Effector memory CD8-positive, alpha-beta T cell (primary cell): ENCODE data around the gene CACNB4.
A peak's percentile ranks its signal among the peaks of the same experiment; 100 is the strongest.
"Not testable (repeated sequence)": the region's sequence is repeated elsewhere in the genome, so short reads cannot be mapped to it uniquely, and the experiment has no call there.

Experiments used
- ATAC-seq: fragments of 150-1000 bp; cut with Tn5 transposase; replicated peaks from 2 replicates; pipeline ENCODE4 v1.10.0; 2021; ENCODE audit warnings: mild to moderate bottlenecking, moderate library complexity
- DNase-seq, 3 experiments: peaks; one replicate each; pipeline ENCODE4 v3.0.0; 2021
- H3K27ac Mint-ChIP-seq, 2 donors: one replicate each; pipeline ENCODE4 v1.8.0; 2022; ENCODE audit warnings: mild to moderate bottlenecking in 2 of 2, mixed read lengths in 2 of 2, moderate library complexity in 2 of 2
- H3K27me3 Mint-ChIP-seq, 2 donors: one replicate each; pipeline ENCODE4 v1.8.0; 2022; ENCODE audit warnings: mixed read lengths in 2 of 2
- H3K36me3 Mint-ChIP-seq: one replicate; pipeline ENCODE4 v1.8.0; 2022; ENCODE audit warnings: mild to moderate bottlenecking, moderate library complexity, mixed read lengths; ENCODE audit not compliant: insufficient read depth
- H3K4me1 Mint-ChIP-seq, 2 donors: one replicate each; pipeline ENCODE4 v1.8.0; 2022; ENCODE audit warnings: low read depth in 2 of 2, mixed read lengths in 2 of 2
- H3K4me3 Mint-ChIP-seq, 2 donors: one replicate each; pipeline ENCODE4 v1.8.0; 2022; ENCODE audit warnings: mild to moderate bottlenecking in 2 of 2, mixed read lengths in 2 of 2, moderate library complexity in 2 of 2
- H3K9me3 Mint-ChIP-seq, 2 donors: one replicate each; pipeline ENCODE4 v1.8.0; 2022; ENCODE audit warnings: mixed read lengths in 2 of 2

The CACNB4 gene

DNA sequence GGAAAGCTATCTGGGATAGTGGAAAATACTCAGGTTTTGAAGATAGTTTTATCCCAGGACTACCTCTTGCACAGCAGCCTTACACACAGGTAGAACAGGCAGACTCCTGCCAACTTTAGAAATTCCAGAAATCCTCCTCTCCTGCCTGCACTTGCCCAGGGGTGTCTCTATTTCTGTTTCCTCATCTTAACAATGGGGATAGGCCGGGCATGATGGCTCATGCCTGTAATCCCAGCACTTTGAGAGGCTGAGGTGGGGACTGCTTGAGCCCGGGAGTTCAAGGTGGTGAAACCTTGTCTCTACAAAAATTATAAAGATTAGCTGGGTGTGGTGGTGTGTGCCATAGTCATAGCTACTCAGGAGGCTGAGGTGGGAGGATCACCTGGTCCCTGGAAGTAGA is 153.7 kb downstream of the CACNB4 start:
- Mint-ChIP-seq H3K4me1 (peaks cover 7 to 9% of the 10 kb centered on the region in 2 donors), H3K36me3 (no peaks in the 10 kb centered on the region)

DNA sequence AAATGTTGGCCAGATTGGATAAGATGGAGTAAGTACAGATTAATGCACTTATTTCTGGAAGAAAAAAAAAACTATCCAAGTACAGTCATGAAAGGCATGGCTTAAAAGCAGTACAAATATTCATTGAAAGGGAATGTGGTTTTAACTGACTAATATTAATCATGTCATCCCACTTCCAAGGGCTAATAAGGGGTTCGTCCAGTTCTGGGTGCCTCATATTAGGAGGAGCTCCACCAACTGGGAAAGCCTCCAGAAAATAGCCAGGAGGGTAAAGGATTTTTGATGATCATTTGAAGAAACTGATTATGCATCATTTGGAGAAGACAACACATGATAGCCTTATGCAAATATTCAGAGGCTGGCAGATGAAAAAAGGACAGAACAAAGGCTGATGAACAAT is 155.4 kb downstream of the CACNB4 start:
- Mint-ChIP-seq H3K9me3 (peaks cover 6% of the 10 kb centered on the region in 2 donors), H3K36me3 (no peaks in the 10 kb centered on the region), H3K4me1 (peaks cover 7 to 9% of the 10 kb centered on the region in 2 donors), H3K4me3 (no peak overlapping the region), H3K27ac (no peak overlapping the region), H3K27me3 (peaks cover 35 to 42% of the 10 kb centered on the region in 2 donors)
- DNase-seq (no peak), ATAC-seq (no peak)

More for the DNA sequence above, 153.7 kb downstream of the CACNB4 start:
- Mint-ChIP-seq H3K27ac (no peak overlapping the region), H3K9me3 (peaks cover 6% of the 10 kb centered on the region in 2 donors), H3K27me3 (peaks cover 27 to 41% of the 10 kb centered on the region in 2 donors), H3K4me3 (no peak overlapping the region)
- DNase-seq, result no peak
- ATAC-seq, result no peak

DNA sequence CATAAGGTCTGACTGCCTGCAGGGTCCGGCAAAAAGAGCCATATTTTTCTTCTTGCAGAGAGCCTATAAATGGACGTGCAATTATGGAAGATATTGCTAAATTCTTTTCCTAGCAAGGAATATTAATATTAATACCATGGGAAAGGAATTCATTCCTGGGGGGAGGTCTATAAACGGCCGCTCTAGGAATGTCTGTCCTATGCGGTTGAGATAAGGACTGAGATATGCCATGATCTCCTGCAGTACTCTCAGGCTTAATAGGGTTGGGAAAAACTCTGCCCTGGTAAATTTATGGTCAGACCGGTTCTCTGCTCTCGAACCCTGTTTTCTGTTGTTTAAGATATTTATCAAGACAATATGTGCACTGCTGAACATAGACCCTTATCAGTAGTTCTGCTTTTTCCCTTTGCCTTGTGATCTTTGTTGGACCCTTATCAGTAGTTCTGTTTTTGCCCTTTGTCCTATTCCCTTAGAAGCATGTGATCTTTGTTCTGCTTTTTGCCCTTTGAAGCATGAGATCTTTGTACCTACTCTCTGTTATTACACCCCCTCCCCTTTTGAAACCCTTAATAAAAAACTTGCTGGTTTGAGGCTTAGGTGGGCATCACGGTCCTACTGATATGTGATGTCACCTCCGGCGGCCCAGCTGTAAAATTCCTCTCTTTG is 156.2 kb downstream of the CACNB4 start:
- not testable (repeated sequence) for H3K4me3 Mint-ChIP-seq, H3K4me1 Mint-ChIP-seq, H3K27ac Mint-ChIP-seq, H3K9me3 Mint-ChIP-seq, DNase-seq, ATAC-seq, H3K36me3 Mint-ChIP-seq
- H3K27me3 Mint-ChIP-seq, result peaks cover 39 to 42% of the 10 kb centered on the region in 2 donors

DNA sequence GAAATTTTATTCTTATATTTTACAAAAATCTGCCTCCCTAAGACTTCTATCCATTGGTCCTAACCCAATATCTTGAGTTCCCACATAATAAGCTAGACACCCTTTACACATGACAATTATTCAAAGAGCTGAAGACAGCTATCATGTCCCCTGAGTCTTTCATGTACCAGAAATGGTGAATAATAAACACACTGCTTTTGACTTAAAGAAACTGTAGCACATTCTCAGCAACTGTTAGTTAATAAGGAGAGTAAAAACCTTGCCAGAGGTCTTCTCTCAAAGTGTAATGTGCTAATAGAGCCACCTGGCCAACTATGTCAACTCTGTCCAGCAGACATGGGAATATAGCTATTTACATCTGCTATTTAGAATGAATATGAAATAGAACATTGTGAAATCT is 160.9 kb downstream of the CACNB4 start:
- no peak overlapping the region for H3K4me3 Mint-ChIP-seq
- no peaks in the 10 kb centered on the region for H3K36me3 Mint-ChIP-seq
- no peak overlapping the region for H3K27ac Mint-ChIP-seq
- H3K9me3 Mint-ChIP-seq, result peaks cover 2 to 3% of the 10 kb centered on the region in 2 donors
- H3K27me3 Mint-ChIP-seq, result peaks cover 17 to 47% of the 10 kb centered on the region in 2 donors
- ATAC-seq (no peak), DNase-seq (no peak)
- H3K4me1 Mint-ChIP-seq, result no peaks in the 10 kb centered on the region

DNA sequence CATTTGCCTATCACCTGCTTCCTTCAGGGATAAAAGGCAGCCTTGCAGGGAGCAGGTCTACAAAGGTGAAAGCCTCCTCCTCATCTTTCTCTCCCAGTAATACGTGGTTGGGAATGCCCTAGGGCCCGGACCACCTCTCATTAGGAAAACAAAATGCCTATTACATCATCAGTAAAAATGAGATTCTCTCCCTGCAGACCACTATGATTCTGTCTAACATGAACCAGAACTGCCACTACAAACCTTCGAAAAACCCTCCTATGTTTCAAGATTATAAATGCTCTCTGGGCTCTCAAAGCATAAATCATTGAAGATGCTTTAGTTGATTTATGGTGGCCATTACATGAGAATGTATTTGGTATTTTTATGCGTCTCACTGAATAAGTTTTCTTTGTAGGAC is 162.2 kb downstream of the CACNB4 start:
- H3K27me3 Mint-ChIP-seq, result peaks cover 14 to 44% of the 10 kb centered on the region in 2 donors
- no peak overlapping the region for H3K4me3 Mint-ChIP-seq
- H3K27ac Mint-ChIP-seq, result no peak overlapping the region
- H3K36me3 Mint-ChIP-seq, result no peaks in the 10 kb centered on the region
- DNase-seq (no peak), ATAC-seq (no peak)
- H3K4me1 Mint-ChIP-seq, result no peaks in the 10 kb centered on the region
- no peaks in the 10 kb centered on the region for H3K9me3 Mint-ChIP-seq

DNA sequence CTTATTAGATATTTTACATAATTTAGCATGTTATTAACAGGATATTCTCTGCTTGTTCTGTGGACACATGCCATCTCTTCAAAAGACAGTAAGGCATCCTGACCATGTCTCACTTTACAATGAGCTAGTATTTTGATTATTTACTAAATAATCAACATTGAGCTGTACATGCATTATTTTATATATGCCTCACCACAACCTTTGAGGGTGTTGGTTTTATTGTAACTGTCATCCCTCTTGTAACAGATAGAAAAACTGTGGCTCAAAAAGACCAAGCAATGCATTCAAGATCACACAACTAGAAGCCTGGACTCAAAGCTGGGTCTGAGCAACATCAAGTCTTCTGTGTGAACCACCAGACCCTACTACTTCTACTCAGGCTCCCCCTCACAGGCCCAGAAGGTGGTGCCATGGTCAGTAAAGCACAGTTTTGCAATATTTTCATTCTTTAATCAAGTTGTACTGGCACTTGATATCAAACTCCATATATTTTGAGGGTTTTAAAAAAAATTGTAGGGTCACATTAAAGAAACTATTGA is 165.5 kb downstream of the CACNB4 start:
- Mint-ChIP-seq H3K4me1 (no peaks in the 10 kb centered on the region), H3K27me3 (peaks cover 16 to 37% of the 10 kb centered on the region in 2 donors), H3K9me3 (no peaks in the 10 kb centered on the region), H3K4me3 (no peak overlapping the region), H3K27ac (no peak overlapping the region), H3K36me3 (no peaks in the 10 kb centered on the region)
- no peak for ATAC-seq
- no peak for DNase-seq

DNA sequence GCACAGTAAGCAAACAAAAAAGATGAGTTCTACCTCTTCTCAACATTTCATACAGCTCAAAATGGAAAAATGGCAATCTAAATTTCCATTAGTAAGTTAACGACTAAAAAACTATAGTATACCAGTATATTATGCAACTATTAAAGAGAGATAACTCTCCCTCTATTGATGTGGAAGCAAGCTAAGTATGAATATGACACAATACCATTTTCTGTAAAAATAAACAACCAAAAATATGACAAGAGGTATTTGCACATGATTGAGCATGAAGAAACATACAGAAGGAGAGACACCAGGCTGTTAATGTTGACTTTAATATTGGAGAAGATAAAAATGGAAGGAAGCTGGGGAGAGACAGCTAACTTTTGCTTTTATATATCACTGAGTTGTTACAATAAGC is 167.1 kb downstream of the CACNB4 start:
- ATAC-seq (no peak), DNase-seq (no peak)
- Mint-ChIP-seq H3K36me3 (no peaks in the 10 kb centered on the region), H3K27ac (no peak overlapping the region), H3K9me3 (no peaks in the 10 kb centered on the region), H3K4me3 (no peak overlapping the region), H3K27me3 (peaks cover 22 to 33% of the 10 kb centered on the region in 2 donors), H3K4me1 (no peaks in the 10 kb centered on the region)

DNA sequence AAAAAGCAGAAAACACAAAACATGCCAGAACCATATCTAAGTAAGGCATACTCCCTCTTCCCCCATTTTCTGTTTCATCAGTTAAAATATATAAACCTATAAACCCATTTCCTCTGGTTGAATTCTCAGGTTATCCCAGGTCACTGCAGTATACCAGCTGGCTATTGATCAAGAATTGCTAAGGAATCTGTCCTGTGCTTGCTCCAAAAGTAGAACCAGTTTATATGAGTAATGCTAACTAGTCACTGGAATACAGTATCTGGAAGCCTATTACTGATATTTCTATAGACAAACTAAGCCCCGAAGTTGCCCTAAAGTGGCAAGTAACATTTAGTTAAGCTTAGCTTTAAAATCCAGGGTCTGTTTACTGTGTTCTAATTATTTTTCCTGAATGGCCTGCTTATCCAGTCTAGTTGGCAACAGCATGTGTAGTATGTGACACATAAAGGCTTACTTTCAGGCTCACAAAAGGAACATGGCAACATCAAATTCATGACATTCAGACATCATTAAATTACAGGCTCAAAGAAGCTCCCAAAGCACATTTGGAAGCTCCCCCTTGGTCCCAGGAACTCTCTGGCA is 167.7 kb downstream of the CACNB4 start:
- Mint-ChIP-seq H3K27ac (no peak overlapping the region), H3K4me3 (no peak overlapping the region), H3K4me1 (no peaks in the 10 kb centered on the region), H3K9me3 (no peaks in the 10 kb centered on the region), H3K27me3 (peaks cover 21 to 32% of the 10 kb centered on the region in 2 donors), H3K36me3 (no peaks in the 10 kb centered on the region)
- no peak for ATAC-seq
- DNase-seq, result no peak

DNA sequence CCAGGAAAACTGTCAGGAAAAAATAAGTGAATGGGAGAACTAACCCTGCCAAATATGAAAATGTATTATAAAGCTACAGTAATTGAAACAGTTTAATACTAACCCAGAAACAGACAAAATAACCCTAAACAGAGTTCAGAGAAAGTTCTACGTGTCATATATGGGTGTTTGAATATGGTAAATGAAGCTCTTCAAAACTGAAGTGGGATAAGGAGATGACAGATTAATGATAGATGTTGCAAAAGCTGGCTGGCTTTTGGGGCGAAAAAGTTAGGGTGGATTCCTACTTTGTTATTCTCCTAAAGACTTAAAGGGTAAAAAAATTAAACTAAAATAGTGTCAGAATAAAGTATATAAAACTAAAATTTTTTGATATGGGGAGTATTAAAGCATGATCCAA is 168.8 kb downstream of the CACNB4 start:
- no peak for ATAC-seq
- Mint-ChIP-seq H3K27ac (no peak overlapping the region), H3K36me3 (no peaks in the 10 kb centered on the region), H3K4me1 (no peaks in the 10 kb centered on the region), H3K4me3 (no peak overlapping the region), H3K27me3 (peaks cover 27 to 32% of the 10 kb centered on the region in 2 donors), H3K9me3 (no peaks in the 10 kb centered on the region)
- DNase-seq, result no peak

DNA sequence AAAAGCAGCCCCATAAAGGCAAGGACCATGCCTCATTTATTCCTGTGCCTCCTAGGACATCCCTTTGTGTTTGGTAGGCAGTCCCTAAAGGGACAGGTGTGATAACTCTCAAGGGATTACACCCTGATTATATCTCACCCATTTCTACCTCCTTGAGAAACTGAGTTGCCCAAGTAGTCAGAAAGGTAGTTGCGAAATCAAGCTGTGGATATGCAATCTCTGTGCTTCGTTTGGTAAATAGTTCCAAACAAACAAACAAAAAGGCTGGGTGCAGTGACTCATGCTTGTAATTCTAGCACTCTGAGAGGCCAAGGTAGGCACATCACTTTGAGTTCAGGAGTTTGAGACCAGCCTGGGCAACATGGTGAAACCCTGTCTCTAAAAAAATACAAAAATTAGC is 170.5 kb downstream of the CACNB4 start:
- H3K27ac Mint-ChIP-seq, result no peak overlapping the region
- H3K36me3 Mint-ChIP-seq, result no peaks in the 10 kb centered on the region
- DNase-seq, result no peak
- no peaks in the 10 kb centered on the region for H3K4me1 Mint-ChIP-seq
- no peak overlapping the region for H3K4me3 Mint-ChIP-seq
- H3K9me3 Mint-ChIP-seq, result no peaks in the 10 kb centered on the region
- H3K27me3 Mint-ChIP-seq, result peaks cover 22 to 27% of the 10 kb centered on the region in 2 donors
- ATAC-seq, result no peak

DNA sequence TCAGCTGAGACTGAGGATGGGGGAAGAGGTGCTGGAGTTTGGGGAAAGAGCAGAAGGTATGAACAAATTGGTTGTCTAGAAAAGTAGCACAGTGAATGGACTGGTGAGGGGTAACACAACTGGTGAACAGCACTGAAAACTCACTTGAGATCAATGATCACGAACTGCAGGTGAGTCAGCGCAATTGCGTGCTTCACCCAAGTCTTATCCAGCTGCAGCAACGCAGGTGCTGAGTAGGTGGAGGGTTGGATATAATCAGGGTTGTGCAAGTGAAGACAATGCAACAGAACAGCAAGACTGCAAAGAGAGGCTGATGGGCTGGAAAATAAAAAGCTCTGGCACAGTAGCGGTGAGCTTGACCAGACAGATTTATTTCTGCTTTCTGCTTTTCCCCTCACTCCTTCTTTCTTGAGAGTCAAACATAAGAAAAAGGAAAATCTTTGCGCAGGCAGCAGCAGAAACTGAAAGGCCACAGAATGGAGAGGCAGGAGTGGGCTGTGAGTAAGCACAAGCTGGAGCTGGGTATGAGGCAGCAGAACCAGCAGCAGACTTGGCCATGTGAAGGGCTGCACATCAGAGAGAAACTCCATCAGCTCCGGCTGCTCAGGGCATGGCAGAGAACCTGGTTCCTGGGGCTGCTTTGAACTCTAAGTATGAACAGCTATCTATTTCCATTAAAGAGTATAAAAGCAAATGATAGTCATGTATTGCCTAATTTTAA is 171.2 kb downstream of the CACNB4 start:
- no peak overlapping the region for H3K4me3 Mint-ChIP-seq
- DNase-seq (no peak), ATAC-seq (no peak)
- no peaks in the 10 kb centered on the region for H3K4me1 Mint-ChIP-seq
- H3K9me3 Mint-ChIP-seq, result no peaks in the 10 kb centered on the region
- H3K36me3 Mint-ChIP-seq, result no peaks in the 10 kb centered on the region
- no peak overlapping the region for H3K27ac Mint-ChIP-seq
- peaks cover 22 to 27% of the 10 kb centered on the region in 2 donors for H3K27me3 Mint-ChIP-seq

DNA sequence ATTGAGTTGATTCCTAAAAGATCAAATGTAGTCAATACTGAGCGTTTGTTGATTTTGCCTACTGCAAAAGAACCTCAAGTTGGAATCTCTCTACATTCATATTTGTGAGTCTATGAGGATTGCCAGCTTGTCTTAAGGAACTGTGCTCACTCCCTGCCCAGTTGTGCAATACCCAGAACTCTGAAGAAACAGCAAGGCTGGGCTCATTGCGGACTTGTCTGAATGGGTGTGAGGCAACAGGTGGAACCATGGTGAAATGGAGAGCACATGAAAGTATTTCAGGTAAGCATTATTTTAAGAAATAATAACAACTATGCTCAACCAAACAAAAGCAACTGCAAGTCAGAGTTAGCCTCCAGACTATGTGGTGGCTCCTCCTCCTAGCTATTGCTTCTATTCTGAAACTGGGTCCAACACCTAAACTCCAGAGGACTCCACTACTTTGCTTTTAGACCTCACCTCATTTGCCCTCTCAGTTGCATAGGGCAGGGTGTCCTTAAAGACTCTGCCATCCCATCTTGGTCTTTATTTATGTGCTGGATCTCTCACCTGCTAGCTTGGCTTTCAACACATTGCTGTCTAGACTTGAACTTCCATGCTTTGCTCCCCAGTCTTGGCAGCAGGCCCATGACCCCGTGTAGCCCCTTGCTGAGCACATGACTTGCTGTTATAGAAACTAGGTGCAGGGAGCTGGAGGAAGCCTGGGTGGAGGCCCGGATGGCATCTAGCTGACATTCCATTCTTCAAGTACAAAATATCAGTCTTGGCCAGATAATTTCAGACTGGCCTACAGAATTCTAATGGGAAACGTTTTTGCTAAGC is 175.8 kb downstream of the CACNB4 start:
- Mint-ChIP-seq H3K27me3 (peaks cover 26% of the 10 kb centered on the region in 2 donors), H3K4me1 (no peaks in the 10 kb centered on the region), H3K4me3 (no peak overlapping the region), H3K27ac (peak overlapping the region in 1 of 2 donors; percentile 13), H3K9me3 (no peaks in the 10 kb centered on the region), H3K36me3 (no peaks in the 10 kb centered on the region)
- ATAC-seq (no peak), DNase-seq (no peak)

DNA sequence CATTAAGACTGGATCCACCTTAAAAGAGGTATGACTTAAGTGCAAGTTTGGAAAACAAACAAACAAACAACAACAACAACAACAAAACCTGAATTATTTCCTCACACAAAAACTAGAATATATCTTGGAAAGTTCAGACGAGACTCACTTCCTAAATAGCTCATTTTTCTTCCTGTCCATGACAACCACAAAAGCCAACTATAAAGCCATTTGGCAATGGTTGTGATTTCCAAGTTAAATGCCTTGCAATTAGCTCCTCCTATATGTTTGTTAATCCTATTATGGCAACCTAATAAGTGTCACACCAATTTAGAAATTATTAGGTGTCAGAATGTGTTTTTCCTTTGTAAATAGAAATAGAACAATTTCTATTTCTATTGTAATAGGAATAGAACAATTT is 179.1 kb downstream of the CACNB4 start:
- DNase-seq (no peak), ATAC-seq (no peak)
- no peaks in the 10 kb centered on the region for H3K36me3 Mint-ChIP-seq
- H3K27me3 Mint-ChIP-seq, result peaks cover 17 to 28% of the 10 kb centered on the region in 2 donors
- no peak overlapping the region for H3K4me3 Mint-ChIP-seq
- peaks cover 0 to 1% of the 10 kb centered on the region in 2 donors for H3K9me3 Mint-ChIP-seq
- no peak overlapping the region for H3K27ac Mint-ChIP-seq
- no peaks in the 10 kb centered on the region for H3K4me1 Mint-ChIP-seq
